GM18868 (cell line): ENCODE data around the gene ME3.

ENCODE experiments used
- ATAC-seq: cut with Tn5 transposase; IDR thresholded peaks from one replicate; pipeline ENCODE4 v1.9.1; 2021; ENCODE audit warnings: mild to moderate bottlenecking, moderate library complexity; ENCODE audit not compliant: unreplicated experiment

Gene ME3

GRCh38 chr11:86672007-86672621, at the start of gene ME3:
TSS of gene ME3 (minus strand) at chr11:86672616.
- peak; percentile 50 for ATAC-seq

- no peak for ATAC-seq
These were observed 49.6 kb upstream of the ME3 start for GRCh38 chr11:86722006-86722405.

GRCh38 chr11:86720546-86720945, 48.1 kb upstream of the ME3 start:
- ATAC-seq = no peak

DNA sequence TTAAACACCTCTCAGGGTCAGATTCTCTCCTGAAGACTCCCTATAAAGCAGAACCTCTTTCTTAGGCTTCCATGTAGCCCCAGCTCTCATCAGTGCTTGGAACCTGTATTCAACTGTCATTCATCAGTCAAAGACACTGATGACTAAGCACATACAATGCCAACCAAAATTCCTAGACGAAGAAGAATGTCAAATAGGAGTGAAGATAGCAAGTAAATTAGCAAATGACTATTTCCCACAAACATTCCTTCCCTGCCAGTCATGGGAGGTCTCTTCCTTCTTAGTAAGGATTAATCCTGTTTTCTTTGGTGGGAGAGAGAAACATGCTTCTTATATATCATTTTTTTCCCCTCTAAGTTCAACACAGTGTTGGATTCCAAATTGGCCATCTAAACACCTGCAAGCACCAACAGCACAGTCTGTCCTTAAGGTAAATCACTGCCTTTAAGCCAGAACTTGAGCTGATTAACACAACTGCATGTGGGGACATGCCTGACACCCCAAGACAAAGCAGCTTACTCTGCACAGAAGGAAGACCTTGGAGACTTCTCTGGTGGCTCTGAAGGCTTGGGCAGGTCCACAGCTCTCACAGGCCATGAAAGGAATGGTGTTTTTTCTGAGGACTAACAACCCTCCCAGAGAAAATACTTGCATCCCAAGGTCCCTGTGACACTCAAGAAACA, 47.5 kb upstream of the ME3 start:
- ATAC-seq = no peak

DNA sequence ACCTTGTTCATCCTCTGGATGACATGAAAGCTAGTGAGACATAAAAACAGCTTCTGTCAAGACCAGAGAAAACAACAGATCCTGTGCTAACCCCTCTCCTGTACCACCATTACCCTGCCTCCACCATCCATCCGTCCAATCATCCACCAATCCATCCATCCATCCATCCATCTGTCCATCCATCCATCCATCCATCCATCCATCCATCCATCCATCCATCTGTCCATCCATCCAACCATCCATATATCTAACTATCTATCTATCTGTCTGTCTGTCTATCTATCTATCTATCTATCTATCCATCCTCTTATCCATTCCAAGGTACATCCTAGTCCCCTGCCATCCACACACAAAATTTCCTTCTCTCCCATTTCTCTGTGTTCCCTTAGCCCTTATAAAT, 46.6 kb upstream of the ME3 start:
- ATAC-seq = no peak

- no peak for ATAC-seq
These were observed 46.1 kb upstream of the ME3 start for GRCh38 chr11:86718521-86718920.

- no peak for ATAC-seq
These were observed 45.5 kb upstream of the ME3 start for GRCh38 chr11:86717817-86718501.

DNA sequence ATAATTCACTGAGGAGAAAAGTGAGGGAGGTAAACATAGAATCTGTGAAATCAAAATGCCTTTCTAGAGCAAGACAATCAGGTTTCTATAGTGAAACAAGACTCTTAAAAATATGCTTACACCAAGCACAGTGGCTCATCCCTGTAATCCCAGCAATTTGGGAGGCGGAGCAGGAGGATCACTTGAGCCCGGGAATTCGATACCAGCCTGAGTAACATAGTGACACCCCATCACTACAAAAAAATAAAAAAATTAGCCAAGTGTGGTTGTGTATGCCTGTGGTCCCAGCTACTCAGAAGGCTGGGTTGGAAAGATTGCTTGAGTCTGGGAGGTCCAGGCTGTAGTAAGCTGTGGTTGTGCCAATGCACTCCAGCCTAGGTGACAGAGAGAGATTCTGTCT, 43.2 kb upstream of the ME3 start:
- no peak for ATAC-seq

DNA sequence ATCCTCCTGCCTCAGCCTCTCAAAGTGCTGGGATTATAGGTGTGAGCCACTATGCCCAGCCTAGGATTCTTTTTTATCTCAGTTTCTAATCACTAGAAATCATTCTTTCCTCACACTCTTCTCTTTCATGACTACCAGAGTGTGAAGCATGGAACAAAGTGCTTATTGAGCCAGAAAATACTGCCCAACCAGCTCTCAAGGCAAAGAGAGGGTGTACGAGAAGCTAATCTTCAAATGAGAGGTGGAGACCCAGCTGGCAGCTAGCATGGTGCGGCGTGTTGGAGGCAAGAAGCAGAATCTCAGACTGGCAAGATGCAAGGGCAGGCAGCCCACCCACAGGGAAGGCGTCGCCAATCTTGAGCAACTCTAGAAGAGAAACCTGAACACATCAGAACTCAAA, 41.1 kb upstream of the ME3 start:
- no peak for ATAC-seq

GRCh38 chr11:86710936-86711335, 38.5 kb upstream of the ME3 start:
- no peak for ATAC-seq

GRCh38 chr11:86708669-86709068, 36.3 kb upstream of the ME3 start:
- ATAC-seq = no peak

DNA sequence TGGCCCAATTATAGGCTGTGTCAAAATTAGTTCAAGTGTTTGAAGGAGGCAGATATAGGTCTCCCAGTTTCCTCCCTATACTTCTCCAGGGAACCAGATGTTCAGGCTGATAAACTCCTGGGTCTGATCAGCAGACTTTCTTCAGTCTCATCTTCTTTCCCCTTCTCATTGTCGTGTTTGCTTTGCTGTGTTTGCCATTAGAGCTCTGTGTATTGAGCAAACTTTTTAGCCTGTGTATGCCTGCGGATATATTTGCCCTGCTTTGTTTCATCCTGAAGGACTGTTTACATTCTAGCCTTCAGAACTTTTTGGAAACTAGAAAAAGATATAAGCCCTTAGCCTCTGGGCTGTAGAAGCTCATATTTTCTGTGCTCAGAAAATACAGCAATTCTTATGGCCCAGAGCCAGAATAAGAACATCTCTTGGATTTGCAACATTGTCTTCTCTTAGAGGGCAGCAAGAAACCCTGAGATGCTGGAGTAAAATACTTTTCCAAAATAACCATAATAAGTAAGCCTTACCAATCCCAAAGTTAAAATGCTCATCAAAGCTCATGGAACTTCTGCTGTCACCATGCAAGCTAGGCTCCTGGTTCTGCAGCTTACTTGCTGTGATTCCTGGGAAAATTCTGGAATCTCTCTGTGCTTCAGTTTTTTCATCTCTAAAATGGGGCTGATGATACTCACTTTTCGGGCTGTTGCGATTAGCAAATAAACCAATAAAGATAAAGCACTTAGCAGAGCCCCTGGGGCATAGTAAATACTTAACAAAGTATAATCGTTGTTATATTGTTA, 34.1 kb upstream of the ME3 start:
- no peak for ATAC-seq

- ATAC-seq = no peak
These were observed 32.3 kb upstream of the ME3 start for GRCh38 chr11:86704710-86705109.

- ATAC-seq = no peak
These were observed 31.6 kb upstream of the ME3 start for GRCh38 chr11:86703987-86704386.

- ATAC-seq = no peak
These were observed 30.0 kb upstream of the ME3 start for GRCh38 chr11:86702220-86702983.

DNA sequence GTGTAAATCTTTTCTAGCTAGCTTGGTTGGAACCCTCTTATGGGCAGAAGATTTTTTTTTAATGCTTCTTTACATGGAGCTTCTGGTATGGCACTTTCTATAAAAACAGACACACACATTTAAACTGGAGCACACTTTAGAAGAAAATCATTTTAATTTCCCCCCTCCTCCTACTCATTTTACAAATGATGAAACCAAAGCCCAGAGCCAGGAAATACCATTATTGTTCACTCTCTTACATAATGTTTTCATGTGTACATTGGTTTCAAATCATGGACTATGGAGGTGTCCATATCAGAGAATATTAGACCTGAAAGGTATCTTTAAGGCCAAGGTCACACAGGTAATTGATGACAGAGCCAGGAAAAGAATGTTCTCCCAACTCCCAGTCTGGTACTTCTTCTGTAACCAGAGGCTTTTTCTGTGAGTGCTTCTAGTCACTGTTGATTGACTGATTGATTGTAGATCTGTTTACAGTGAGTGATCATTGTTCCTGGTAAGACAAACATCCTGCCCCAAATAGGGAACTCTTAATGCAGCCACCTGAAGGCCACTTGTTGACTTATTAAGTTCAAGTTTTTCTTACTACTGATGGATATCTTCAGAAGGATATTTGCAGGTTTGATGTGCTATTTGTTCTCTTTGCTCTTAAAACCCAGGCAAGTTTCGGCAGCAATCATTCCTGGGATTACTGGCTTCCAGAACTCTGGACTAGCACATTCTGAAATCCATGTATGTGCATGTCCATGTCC, 26.8 kb upstream of the ME3 start:
- no peak for ATAC-seq

DNA sequence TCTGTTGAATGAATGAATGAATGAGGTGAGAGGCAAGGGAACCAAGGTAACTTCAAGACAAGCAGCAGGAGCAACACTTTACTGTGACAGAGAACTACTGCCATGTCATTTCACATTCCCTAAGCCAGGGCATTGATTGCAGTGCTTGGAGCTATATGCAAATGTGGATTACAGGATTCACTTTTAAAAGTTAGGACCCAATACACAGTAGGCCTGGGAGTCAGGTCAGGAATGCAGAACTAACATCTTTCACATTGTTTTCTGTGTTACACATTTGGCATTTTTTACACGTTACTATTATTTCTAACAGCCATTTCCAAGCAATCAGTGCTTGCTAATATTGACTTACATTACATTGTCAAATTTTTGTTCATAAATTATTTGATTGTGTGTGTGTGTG, 26.2 kb upstream of the ME3 start:
- no peak for ATAC-seq

DNA sequence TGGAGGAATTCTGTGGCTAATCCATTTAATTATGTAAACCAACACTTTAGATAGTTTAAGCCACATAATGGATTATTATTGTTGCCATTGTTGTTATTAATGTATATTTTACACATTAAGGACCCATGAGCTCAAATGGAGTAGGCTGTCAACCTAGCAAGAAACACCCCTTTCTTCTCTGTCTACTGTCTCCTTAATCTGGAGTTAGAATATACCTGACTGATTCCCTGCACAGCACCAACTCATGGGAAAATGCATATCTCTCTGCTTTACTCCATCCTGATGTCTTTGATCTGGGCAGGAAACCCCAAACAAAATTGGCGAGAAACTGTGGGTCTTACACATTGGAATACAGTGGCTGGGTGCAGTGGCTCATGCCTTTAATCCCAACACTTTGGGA, 24.0 kb upstream of the ME3 start:
- no peak for ATAC-seq

GRCh38 chr11:86696004-86696403, 23.6 kb upstream of the ME3 start:
- no peak for ATAC-seq

GRCh38 chr11:86695373-86695772, 23.0 kb upstream of the ME3 start:
- ATAC-seq = no peak
